GM12872 (cell line): ENCODE measurements around the gene PADI2.

ENCODE experiments used
- CTCF ChIP-seq: IDR thresholded peaks from 3 replicates; pipeline ENCODE4 v1.5.1; 2011; ENCODE audit warnings: low read depth, mild to moderate bottlenecking, low read length, moderate library complexity; ENCODE audit not compliant: insufficient read depth

Gene PADI2

GRCh38 chr1:17119076-17119772, at the start of gene PADI2:
PADI2 (minus strand) TSS chr1:17119451; CDS start chr1:17119371, 80 bp downstream.
- no peak for TF ChIP-seq CTCF

- TF ChIP-seq CTCF: no peak
These were observed 49.0 kb upstream of the PADI2 start for GRCh38 chr1:17168091-17168876.

GRCh38 chr1:17167786-17168090, 48.5 kb upstream of the PADI2 start:
- no peak for TF ChIP-seq CTCF

GRCh38 chr1:17167041-17167785, 48.0 kb upstream of the PADI2 start:
- no peak for TF ChIP-seq CTCF

- TF ChIP-seq CTCF: no peak
These were observed 46.6 kb upstream of the PADI2 start for GRCh38 chr1:17165823-17166222.

- no peak for TF ChIP-seq CTCF
These were observed 44.8 kb upstream of the PADI2 start for GRCh38 chr1:17163789-17164666.
